HG02642 (cell line): ENCODE data around the gene ZMIZ2.
A peak's percentile ranks its signal among the peaks of the same experiment; 100 is the strongest.
"Not testable (repeated sequence)": the region's sequence is repeated elsewhere in the genome, so short reads cannot be mapped to it uniquely, and the experiment has no call there.

Source experiments
- ATAC-seq: cut with Tn5 transposase; IDR thresholded peaks from one replicate; pipeline ENCODE4 v1.9.1; 2021; ENCODE audit warnings: mild to moderate bottlenecking; ENCODE audit not compliant: unreplicated experiment, poor library complexity

Gene ZMIZ2

DNA sequence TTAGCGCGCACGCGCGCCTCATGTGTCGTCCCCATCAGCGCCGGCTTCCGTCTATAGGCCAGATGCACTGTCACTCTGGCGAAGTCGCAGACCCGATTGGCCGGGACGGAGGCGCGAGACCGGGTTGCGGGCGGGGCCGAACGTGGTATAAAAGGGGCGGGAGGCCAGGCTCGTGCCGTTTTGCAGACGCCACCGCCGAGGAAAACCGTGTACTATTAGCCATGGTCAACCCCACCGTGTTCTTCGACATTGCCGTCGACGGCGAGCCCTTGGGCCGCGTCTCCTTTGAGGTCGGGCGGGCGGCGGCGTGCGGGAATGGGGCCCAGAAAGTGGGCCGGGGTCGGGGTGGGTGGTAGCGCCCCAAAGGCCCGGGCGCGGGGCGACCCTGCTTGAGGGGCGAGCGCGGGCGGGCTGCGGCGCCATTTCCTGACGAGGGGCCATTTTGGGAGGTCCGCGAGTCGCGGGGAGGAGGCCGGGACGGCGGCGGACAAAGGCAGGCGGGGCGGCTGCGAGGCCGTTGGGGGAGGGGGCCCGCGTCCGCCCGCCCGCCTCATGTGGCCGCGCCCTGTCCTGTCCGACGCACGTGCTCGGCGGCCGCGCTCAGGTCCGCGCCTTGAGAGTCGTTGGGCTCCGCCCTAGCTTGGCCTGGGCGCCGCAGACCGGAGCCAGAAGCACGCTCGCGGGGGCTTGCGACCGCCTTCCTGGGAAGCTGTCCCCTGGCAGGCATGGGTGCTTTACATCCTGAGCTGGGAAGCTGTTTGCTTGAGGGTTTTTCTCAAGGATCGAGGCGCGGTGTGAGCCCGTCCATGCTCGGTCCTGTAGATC lies 48.1 kb downstream of the ZMIZ2 start, which contains the start of gene PPIA:
PPIA (plus strand) TSS at position 178 of the 825 bp plus-strand sequence; CDS start at position 222, 44 bp downstream.
- ATAC-seq, result peak; percentile 87

DNA sequence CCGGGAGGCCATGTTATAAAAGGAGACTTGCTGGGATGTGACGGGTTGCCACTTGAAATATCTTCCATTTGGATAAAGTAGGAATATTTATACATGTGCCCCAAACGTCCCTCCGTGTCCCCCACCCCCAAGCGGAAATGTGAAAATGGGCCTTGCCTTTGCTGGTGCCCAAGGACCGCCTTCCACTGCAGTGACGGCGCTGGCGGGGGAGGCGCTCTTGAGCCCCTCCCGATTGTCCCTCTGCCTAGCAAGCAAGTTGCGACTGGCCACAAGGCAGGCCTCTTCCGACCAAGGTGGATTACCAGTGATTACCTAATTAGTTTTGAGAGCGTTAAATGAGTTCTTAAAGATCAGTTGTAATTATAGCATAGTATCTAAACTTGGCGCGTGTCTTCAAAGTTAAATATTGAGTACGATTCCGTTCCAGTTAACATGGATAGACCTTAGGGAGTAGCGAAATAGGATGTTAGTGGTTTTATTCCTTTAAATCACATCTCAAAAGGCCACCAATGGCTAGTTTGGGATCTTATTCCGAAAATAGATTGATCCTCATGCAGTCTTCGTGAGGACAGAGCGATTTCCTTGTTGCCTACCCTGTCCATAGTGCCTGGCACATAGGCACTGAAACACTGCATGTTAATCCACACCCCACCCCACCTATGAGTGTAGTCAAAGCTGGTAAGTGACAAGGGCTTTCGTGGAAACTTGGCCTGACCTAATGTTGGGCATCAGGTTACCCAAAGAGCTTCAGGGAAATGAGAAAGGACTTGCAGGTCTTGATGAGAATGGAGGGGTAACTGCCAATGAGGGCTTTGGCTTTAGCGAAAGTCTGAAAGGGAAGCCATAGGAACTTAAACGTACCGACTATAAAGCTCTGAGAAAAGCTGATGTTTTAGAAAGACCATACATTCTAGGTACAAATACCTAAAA lies 48.9 kb downstream of the ZMIZ2 start:
- ATAC-seq, result peak; percentile 48

DNA sequence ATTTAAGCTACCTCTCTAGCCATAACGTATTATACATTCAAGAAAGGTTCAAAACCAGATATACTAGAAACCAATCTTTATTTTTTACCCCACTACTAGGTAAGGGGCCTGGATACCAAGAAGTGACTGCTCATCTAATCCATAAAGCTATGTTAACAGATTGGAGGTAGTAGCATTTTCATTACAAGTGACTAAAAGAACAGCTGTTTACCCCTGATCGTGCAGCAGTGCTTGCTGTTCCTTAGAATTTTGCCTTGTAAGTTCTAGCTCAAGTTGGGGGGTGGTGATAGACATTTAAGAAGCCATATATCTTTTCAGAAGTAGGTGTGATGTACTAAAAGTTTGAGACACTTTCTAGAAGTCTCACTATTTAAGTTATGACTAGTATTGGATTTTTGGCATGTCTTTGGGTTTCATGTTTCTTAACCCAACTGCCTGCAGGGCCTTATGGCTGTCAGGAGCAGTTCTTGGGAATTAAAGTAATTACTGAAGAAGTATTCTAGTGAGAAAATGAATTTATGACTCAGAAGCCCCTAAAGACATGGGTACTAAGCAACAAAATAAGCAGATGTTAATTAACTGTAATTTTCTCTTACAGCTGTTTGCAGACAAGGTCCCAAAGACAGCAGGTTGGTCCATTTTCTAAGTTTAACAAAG lies 50.1 kb downstream of the ZMIZ2 start:
- ATAC-seq, result no peak

- ATAC-seq, result no peak
These were observed 51.3 kb downstream of the ZMIZ2 start for GRCh38 chr7:44799939-44800338.

- ATAC-seq, result no peak
These were observed 53.2 kb downstream of the ZMIZ2 start for GRCh38 chr7:44801890-44802289.

GRCh38 chr7:44802418-44803025 lies 53.9 kb downstream of the ZMIZ2 start:
- ATAC-seq, result no peak

- ATAC-seq, result not testable (repeated sequence)
These were observed 55.3 kb downstream of the ZMIZ2 start for GRCh38 chr7:44803828-44804519.

- ATAC-seq, result no peak
These were observed 57.3 kb downstream of the ZMIZ2 start for GRCh38 chr7:44805950-44806349.

- no peak for ATAC-seq
These were observed 60.3 kb downstream of the ZMIZ2 start for GRCh38 chr7:44808914-44809393.

DNA sequence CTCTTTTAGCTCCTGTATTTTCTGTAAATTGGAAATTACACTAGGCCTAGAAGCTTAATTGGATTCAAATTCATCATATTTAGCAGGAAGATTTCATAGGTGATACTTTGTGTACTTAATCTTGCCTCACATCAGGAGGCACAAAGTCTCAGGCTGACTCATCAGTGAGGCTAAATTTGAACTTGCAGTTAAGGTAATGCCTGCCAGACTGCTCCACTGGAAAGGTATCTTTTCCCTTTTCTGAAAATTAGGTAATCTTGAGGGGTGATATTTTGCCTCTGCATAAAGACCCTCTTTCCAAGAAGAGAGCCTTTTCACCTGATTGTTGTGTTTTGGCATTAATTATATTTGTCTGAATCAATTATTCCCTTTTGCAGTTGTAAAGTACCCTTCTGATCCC lies 62.4 kb downstream of the ZMIZ2 start:
- ATAC-seq, result no peak

- ATAC-seq, result no peak
These were observed 62.9 kb downstream of the ZMIZ2 start for GRCh38 chr7:44811571-44811970.

DNA sequence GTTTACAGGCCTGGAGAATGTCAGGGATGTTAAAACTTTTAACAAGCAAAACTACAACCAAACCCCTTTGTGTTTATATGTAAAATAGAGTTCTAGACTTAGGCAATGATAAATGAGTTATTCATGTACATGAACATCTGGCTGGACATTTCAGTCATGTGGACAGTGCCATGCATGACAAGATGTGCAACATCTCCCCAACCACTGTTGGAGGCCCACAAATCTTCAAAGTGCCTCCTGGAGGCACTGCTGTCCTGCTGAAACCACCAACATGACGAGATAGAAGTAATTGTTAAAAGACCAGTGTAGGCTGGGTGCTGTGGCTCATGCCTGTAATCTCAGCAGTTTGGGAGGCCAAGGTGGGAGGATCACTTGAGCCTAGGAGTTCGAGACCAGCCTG lies 66.3 kb downstream of the ZMIZ2 start:
- no peak for ATAC-seq

- no peak for ATAC-seq
These were observed 70.6 kb downstream of the ZMIZ2 start for GRCh38 chr7:44819292-44819691.
